Measurements from ENCODE around the gene POU2AF3.

POU2AF3 gene

DNA sequence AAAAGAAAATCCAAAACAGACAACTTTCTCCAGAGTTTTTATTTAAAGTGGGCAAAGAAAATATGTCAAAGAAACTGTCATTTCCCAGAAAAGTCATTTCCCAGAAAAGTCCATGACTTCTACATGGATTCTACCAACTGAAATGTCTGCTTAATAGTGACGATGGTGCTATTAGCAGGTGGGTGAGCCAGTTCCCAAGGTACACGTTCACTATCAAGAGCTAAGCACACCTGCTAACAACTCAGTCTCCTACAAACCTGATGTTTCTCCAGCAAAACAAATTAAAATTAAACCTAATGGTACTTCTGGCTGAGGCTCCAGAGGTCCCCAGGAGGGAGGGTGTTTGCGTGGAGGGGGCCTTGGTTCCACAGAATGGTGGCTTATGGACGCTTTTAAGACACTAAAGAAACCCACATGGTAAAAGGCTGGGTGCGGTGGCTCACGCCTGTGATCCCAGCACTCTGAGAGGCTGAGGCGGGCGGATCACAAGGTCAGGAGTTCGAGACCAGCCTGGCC is 53.9 kb downstream of the POU2AF3 start:
- DNase-seq (ENCODE audit: low read depth in 1 of 2, low spot score in 1 of 2): no peak

DNA sequence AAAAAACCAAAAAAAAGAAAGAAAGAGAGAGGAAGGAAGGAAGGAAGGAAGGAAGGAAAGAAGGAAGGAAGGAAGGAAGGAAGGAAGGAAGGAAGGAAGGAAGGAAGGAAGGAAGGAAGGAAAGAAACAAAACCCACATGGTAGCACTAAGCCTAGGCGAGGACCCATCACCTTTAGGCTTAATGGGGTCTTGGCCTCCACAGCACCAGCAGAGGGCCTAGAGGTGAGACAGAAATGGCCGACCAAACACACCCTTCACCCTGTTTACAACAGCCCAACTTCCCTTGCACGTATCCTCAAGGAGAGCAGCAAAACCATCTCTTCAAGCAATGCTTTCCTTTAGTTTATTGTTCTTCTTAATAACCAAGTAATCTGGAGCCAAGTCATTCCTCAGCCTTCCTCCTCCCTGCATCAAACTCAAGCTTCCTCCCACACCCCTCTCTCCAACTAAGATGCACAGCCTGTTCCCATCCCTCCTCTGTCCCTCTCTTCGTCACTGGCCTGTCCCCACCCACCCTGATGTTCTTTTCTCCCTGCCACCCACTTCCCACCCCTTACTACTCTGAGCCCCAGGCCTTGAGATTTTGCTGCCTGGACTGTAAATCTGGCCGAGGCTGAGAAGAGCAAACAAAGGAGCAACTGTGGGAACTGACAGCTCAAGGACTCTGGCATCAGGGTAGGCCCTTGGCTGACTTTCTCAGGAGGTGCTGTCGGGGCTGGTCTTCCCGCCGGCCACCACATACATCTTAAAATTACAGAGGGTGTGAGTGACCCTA is 54.8 kb downstream of the POU2AF3 start:
- DNase-seq (ENCODE audit: low read depth in 1 of 2, low spot score in 1 of 2): no peak

DNA sequence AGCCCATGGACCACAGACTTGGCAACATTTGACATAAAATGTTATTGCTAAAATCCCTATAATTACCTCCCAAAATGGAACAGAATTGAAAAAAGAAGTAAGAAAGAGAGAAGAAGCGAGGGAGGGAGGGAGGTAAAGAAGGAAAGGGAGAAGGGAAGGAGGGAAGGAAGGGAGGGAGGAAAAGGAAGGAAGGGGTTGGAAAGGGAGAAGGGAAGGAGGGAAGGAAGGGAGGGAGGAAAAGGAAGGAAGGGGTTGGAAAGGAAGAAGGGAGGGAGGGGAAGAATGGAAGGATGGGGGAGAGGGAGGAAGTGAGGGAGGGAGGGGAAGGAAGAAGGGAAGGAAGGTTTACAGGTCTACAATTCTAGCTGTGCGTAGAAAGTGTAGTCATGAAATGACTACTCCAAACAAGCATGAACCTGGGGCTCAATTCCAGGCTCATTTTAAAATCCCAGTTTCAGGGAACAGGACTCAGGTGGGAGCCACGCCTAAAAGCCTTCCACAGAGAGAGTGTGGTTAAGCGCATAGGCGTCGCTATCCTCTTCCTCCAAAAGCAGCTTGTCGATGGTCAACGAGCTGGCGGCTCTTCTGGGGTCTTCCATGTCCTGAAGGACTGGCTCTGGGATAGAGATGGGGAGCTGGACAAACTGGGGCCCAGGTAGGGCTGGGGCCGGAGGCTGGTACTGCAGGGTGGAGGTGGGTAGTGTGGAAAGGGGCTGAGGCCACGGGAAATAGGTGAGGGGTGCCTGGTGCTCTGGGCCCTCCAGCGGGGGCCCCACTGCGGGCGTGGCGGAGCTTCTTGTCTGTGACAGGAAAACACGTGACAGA is 55.6 kb downstream of the POU2AF3 start:
- DNase-seq (ENCODE audit: low read depth in 1 of 2, low spot score in 1 of 2): no peak

DNA sequence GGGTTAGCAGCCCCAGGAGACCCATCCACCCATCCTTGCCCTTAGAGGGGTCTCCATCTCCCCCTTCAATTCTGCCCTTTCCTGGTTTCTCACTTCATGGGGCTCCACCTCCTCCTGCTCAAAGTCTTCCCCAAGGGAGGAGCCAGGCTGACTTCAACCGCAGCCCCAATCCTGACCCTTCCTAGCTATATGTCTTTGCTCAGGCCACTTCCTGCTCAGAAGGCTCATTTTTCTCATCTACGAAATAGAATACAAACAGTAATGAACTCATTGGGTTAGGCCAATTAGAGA is 56.2 kb downstream of the POU2AF3 start:
- no peak for DNase-seq (ENCODE audit: low read depth in 1 of 2, low spot score in 1 of 2)

DNA sequence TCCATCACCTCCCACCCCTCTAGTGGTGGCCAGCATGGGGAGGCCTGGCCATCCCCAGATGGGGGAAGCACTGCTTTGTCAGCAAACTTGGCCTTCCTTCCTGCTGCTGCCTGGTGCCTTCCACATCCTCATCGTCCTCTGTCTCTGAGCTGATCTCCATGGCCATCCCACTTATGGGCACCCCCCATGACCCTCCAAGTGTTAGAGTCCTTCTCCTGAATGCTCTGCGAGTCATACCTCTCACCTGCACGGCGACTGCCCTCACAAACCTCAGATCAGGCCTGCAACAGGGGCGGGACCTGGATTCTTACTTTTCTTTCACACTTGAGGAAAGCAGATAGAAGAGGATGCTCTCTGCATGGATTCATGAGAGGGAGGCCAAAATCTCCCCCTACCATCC is 56.8 kb downstream of the POU2AF3 start:
- no peak for DNase-seq (ENCODE audit: low read depth in 1 of 2, low spot score in 1 of 2)

DNA sequence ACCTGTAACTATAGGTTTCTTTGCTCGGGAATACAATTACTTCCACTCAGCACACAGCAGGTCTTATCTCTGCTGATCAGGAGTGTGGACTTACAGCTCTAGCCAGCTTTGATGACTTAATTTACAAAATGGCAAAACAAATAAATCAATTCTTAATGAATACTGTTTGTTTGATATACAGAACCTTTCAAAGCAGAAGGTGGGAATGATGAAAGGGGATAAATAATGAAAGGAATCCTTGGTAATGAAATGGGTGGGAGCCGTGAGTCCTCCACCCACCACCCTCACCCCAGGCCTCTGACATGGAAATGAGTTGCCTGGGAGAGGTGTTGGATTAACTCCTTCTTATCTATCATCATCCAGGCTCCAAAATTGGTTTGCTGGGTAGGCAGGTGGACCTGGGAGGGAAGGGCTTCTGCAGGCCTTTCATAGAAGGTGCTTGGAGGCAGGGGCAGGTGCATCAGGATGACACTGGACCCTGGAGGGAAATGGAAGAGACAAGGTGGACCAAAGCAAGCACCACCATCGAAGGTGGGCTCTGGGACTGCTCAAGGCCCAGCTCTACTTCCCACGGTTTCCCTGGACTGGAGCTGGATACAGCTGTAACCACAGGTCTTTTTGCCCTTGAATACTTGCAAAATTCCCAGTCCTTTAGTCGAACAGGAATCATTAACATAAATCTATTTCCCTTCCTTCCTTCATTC is 57.8 kb downstream of the POU2AF3 start:
- DNase-seq (ENCODE audit: low read depth in 1 of 2, low spot score in 1 of 2): no peak

DNA sequence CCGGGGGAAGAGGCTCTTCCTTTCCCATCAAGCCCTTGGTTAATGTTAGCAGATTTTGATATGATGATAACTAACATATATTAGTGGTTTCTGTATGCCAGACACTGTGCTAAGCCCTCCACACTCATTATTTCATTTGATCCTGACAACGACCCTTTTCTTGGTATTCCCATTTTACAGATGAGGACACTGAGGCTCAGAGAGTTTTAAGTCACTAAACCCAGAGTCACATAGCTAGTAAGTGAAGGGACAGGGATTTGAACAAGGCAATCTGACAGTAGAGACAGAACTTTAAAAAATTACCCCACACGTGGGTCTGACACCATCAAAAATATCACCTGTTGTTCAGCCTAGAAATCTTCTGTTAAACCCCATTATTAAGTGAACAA is 58.3 kb downstream of the POU2AF3 start:
- DNase-seq (ENCODE audit: low read depth in 1 of 2, low spot score in 1 of 2): no peak

DNA sequence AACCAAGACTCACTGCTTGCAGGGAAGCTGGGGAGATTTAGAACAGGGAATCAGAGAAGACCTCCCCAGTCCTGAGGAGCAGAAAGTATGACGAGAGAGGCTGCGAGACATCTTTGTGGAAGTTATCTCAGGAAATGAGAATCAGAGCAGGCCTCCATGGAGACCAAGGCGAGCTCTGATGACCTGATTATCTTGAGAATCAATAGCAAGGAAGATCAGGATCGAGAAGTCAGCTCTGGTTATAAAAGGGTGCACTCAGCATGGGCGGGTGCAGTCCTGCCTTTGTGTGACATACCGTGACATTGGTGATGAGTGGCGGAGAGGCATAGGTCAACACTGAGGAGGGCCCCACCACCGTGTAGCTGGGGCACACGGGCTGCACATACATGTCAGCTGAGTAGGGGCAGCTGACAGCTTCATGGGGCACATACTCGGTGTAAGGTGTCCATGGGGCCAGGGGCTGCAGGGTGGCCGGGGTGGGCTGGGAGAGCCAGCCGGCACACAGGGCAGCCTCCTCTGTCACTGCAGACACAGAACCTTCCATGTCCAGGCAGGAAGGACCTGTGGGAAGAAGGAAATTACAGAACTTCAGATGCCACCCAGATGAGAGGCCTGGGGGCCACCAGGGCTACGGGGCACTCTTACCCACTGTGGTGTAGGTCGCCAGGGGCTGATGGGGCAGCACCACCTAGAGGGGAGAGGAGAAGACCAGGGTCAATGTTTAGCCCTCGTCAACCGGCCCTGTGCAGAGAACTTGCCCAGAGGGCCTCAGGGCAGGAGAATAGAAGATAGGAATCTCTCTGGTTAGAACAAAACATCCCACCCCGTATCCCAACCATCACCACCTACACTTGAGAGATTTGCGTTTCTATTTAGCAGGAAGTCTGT is 59.0 kb downstream of the POU2AF3 start:
- no peak for DNase-seq (ENCODE audit: low read depth in 1 of 2, low spot score in 1 of 2)
